Activated B cell treated with CpG ODN at 0.5 μM for 24 hours (primary cell): Measurements from ENCODE around the gene PADI2. TPM values are rescaled to one million over a fixed set of nuclear protein-coding genes. Genes with fewer than 3 reads are reported as not detected.

Experiments
- ATAC-seq: fragments of 200-7000 bp; cut with Tn5 transposase; one replicate; pipeline ENCODE4 v1.10.0; 2021; ENCODE audit warnings: low read depth, mild to moderate bottlenecking, moderate library complexity
- CTCF ChIA-PET: fragments of 350-600 bp; sonication (Branson Sonifier 250); formaldehyde crosslinking; loops from one replicate; lab custom pipeline; 2021; ENCODE audit warnings: antibody characterized with exemption; lab: Charles Lee
- POLR2A ChIA-PET: fragments of 350-600 bp; sonication (Branson Sonifier 250); formaldehyde crosslinking; loops from one replicate; lab custom pipeline; 2021; ENCODE audit warnings: antibody characterized with exemption; lab: Charles Lee
- DNase-seq: peaks from one replicate; pipeline ENCODE4 v3.0.0; 2022
- H3K27ac Mint-ChIP-seq: one replicate; pipeline ENCODE4 v1.8.0; 2020; ENCODE audit warnings: mixed read lengths
- H3K27me3 Mint-ChIP-seq: one replicate; pipeline ENCODE4 v1.8.0; 2021; ENCODE audit warnings: mixed read lengths
- H3K36me3 Mint-ChIP-seq: one replicate; pipeline ENCODE4 v1.8.0; 2021; ENCODE audit warnings: low read depth, mixed read lengths
- H3K4me1 Mint-ChIP-seq: one replicate; pipeline ENCODE4 v1.8.0; 2021; ENCODE audit warnings: mixed read lengths
- H3K4me3 Mint-ChIP-seq: one replicate; pipeline ENCODE4 v1.8.0; 2020; ENCODE audit warnings: mild to moderate bottlenecking, mixed read lengths
- H3K9me3 Mint-ChIP-seq: one replicate; pipeline ENCODE4 v1.8.0; 2020; ENCODE audit warnings: mixed read lengths
- CTCF ChIP-seq: fragments of 200-600 bp; IDR thresholded peaks from one replicate; pipeline ENCODE4 v1.8.0; 2022; ENCODE audit warnings: antibody characterized with exemption, mild to moderate bottlenecking
- intact Hi-C: fragments of 100-400 bp; cut with micrococcal nuclease; formaldehyde crosslinking; loops from one replicate; pipeline ENCODE4 v1.15.1; 2024
- total RNA-seq: library from RNA; stranded (reverse); gene quantifications from 2 replicates; pipeline ENCODE4 v1.2.3, GENCODE V29; 2022

Gene PADI2
- total RNA-seq, 1 donor from 2014 or later = 7.2 TPM

DNA sequence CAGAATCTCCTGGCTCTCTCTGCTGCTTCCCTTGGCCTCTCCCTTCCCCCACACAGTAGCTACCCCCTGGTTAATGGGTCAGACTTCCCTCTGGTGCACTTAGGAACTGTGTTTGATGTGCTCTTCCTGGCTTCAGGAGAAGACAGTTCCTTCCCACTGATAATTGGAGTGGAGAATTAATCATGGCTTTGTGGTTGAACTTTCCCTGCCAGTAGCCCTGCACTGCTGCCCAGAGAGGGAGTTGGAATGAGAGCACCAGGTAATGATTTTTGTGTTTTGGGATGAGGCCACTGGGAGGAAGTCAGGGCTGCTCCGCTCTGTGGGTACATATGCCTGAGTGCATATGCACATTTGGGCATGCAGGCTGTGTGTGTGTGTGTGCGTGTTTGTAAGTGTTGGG is 39.7 kb upstream of the PADI2 start:
- ChIA-PET CTCF (interaction anchor here (1.0 kb wide), 1 partner anchor 33 kb away, joined by 3 read pairs; no protein-coding TSS in a partner anchor), POLR2A (interaction anchor here (0.6 kb wide), 1 partner anchor 222 kb away, joined by 3 read pairs; no protein-coding TSS in a partner anchor)
- Mint-ChIP-seq H3K4me3 (no peak overlapping the region), H3K9me3 (peaks cover 26% of the 10 kb centered on the region), H3K27me3 (peaks cover 5% of the 10 kb centered on the region), H3K36me3 (peaks cover 5% of the 10 kb centered on the region), H3K27ac (no peak overlapping the region), H3K4me1 (no peaks in the 10 kb centered on the region)
- TF ChIP-seq CTCF = no peak
- intact Hi-C loops = no loop called here
- DNase-seq (no peak), ATAC-seq (no peak)

- Mint-ChIP-seq H3K27ac (no peak overlapping the region), H3K27me3 (peaks cover 10% of the 10 kb centered on the region), H3K36me3 (peaks cover 5% of the 10 kb centered on the region), H3K4me3 (no peak overlapping the region), H3K4me1 (no peaks in the 10 kb centered on the region), H3K9me3 (peaks cover 35% of the 10 kb centered on the region)
- POLR2A ChIA-PET = no interaction called here
- TF ChIP-seq CTCF = no peak
- CTCF ChIA-PET = no interaction called here
- intact Hi-C loops = no loop called here
- DNase-seq (no peak), ATAC-seq (no peak)
Measured at GRCh38 chr1:17156108-17156507, 36.9 kb upstream of the PADI2 start.

GRCh38 chr1:17155257-17155920 is 36.1 kb upstream of the PADI2 start:
- H3K4me3 Mint-ChIP-seq = no peak overlapping the region

DNA sequence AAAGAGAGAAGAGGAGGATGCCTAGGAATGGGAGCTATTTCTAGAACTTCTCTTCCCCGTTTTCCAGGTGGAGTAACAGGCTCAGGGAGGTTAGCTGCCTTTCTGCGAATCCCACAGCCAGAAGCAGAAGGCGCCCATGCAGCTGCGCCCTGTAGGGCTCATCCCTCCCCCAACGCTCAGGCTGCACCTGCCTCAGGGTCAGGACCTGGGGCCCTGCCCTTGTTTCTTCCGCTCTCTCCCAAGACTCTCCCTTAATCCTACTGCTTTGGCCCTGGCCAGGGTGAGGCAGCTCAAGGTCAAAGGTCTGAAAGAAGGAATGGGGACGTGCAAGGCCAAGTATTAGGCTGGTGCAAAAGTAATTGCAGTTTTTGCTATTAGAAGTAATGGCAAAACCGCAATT is 30.5 kb upstream of the PADI2 start:
- peaks cover 5% of the 10 kb centered on the region for H3K36me3 Mint-ChIP-seq
- no peak overlapping the region for H3K27ac Mint-ChIP-seq
- no peak overlapping the region for H3K4me3 Mint-ChIP-seq
- no peaks in the 10 kb centered on the region for H3K4me1 Mint-ChIP-seq
- H3K27me3 Mint-ChIP-seq = peaks cover 21% of the 10 kb centered on the region
- DNase-seq (no peak), ATAC-seq (no peak)
- H3K9me3 Mint-ChIP-seq = peaks cover 22% of the 10 kb centered on the region
- ChIA-PET POLR2A (no interaction called here), CTCF (no interaction called here)
- TF ChIP-seq CTCF = no peak
- intact Hi-C loops = no loop called here

More at GRCh38 chr1:17155257-17155920, 36.1 kb upstream of the PADI2 start:
- no peaks in the 10 kb centered on the region for H3K4me1 Mint-ChIP-seq
- POLR2A ChIA-PET = interaction anchor here (0.6 kb wide), 2 partner anchors 102 to 284 kb away, joined by 3 read pairs; partner anchors contain the start of gene SDHB
- peaks cover 14% of the 10 kb centered on the region for H3K27me3 Mint-ChIP-seq
- intact Hi-C loops = no loop called here
- peaks cover 5% of the 10 kb centered on the region for H3K36me3 Mint-ChIP-seq
- no peak overlapping the region for H3K27ac Mint-ChIP-seq
- DNase-seq (no peak), ATAC-seq (no peak)
- TF ChIP-seq CTCF = no peak
- CTCF ChIA-PET = no interaction called here
- peaks cover 36% of the 10 kb centered on the region for H3K9me3 Mint-ChIP-seq

DNA sequence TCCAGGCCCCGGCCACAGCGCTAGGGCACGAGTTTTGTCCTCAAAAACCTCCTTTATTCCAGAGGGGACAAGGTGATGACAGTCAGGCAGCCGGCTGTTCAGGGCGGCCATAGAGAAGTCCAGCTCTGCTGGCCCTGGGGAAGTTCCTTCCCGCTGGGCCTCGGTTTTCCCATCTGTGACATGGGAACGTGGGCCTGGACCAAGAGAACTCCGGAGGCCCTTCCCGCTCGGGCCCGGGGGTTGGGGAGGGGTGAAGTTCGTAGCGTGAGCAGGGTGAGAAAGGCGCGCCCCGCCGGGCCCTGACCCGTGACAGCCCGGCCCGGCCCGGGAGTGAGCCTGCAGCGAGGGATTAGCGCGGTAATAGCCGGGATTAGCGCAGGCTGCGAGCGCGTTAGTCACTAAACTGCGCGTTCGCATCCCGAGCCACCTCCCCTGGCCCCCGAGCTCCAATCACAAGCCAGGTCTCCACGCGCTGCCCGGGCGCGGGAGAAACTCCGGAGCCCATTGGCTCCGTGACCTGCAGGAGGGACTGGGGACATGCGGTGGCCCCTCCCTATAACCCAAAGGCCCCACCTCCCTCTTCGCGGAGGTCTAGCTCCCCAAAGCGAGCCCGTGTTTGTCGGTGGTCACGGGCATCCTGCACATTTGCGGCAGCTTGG is 29.8 kb upstream of the PADI2 start:
- Mint-ChIP-seq H3K27me3 (peaks cover 16% of the 10 kb centered on the region), H3K4me1 (no peaks in the 10 kb centered on the region), H3K4me3 (no peak overlapping the region), H3K27ac (no peak overlapping the region), H3K9me3 (peaks cover 15% of the 10 kb centered on the region), H3K36me3 (no peaks in the 10 kb centered on the region)
- TF ChIP-seq CTCF = no peak
- DNase-seq (no peak), ATAC-seq (no peak)
- intact Hi-C loops = no loop called here
- POLR2A ChIA-PET = interaction anchor here (1.6 kb wide), 1 partner anchor 58 kb away, joined by 6 read pairs; no protein-coding TSS in a partner anchor
- CTCF ChIA-PET = no interaction called here
